LoVo (cell line): ENCODE results near the gene KDM4B.
"Not testable (repeated sequence)": the region's sequence is repeated elsewhere in the genome, so short reads cannot be mapped to it uniquely, and the experiment has no call there.

Experiments used
- DNase-seq: peaks from one replicate; pipeline ENCODE4 v3.0.0-alpha.2; 2016; ENCODE audit warnings: low spot score

Gene KDM4B

DNA sequence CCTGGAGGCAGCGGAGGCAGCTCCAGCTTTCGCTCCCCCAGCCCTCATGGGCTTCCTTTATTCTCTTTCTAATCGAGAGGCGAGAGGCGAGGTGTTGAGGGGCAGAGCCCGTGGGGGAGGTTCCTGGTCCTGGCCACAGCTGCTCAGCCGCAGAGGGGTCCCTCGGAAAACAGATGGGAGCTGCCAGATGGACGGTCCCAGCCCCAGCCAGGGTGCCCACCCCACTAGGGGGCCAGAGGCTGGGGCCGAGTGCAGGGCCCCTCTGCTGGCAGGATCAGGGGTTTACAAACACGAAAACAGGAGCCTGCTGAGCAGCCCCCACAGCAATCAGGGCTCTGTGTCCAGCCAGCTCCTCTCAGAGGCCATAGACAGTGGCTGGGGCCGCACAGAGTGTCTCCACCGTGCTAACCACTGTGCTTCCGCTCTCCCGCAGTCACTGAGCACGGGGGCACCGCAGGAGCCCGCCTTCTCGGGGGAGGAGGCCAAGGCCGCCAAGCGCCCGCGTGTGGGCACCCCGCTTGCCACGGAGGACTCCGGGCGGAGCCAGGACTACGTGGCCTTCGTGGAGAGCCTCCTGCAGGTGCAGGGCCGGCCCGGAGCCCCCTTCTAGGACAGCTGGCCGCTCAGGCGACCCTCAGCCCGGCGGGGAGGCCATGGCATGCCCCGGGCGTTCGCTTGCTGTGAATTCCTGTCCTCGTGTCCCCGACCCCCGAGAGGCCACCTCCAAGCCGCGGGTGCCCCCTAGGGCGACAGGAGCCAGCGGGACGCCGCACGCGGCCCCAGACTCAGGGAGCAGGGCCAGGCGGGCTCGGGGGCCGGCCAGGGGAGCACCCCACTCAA, 182.2 kb downstream of the KDM4B start:
- no peak for DNase-seq

DNA sequence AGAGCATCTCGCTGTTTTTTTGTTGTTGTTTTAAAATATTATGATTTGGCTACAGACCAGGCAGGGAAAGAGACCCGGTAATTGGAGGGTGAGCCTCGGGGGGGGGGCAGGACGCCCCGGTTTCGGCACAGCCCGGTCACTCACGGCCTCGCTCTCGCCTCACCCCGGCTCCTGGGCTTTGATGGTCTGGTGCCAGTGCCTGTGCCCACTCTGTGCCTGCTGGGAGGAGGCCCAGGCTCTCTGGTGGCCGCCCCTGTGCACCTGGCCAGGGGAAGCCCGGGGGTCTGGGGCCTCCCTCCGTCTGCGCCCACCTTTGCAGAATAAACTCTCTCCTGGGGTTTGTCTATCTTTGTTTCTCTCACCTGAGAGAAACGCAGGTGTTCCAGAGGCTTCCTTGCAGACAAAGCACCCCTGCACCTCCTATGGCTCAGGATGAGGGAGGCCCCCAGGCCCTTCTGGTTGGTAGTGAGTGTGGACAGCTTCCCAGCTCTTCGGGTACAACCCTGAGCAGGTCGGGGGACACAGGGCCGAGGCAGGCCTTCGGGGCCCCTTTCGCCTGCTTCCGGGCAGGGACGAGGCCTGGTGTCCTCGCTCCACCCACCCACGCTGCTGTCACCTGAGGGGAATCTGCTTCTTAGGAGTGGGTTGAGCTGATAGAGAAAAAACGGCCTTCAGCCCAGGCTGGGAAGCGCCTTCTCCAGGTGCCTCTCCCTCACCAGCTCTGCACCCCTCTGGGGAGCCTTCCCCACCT, 183.3 kb downstream of the KDM4B start:
- DNase-seq: no peak

DNA sequence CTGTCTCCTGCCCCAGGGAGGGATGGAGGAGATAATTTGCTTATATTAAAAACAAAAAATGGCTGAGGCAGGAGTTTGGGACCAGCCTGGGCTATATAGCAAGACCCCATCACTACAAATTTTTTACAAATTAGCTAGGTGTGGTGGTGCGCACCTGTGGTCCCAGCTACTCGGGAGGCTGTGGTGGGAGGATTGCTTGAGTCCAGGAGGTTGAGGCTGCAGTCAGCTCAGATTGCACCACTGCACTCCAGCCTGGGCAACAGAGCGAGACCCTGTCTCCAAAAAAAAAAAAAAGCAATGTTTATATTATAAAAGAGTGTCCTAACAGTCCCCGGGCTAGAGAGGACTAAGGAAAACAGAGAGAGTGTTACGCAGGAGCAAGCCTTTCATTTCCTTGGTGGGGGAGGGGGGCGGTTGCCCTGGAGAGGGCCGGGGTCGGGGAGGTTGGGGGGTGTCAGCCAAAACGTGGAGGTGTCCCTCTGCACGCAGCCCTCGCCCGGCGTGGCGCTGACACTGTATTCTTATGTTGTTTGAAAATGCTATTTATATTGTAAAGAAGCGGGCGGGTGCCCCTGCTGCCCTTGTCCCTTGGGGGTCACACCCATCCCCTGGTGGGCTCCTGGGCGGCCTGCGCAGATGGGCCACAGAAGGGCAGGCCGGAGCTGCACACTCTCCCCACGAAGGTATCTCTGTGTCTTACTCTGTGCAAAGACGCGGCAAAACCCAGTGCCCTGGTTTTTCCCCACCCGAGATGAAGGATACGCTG, 184.0 kb downstream of the KDM4B start:
- no peak for DNase-seq

- DNase-seq: no peak
Measured at GRCh38 chr19:5153601-5154128, 184.8 kb downstream of the KDM4B start.

DNA sequence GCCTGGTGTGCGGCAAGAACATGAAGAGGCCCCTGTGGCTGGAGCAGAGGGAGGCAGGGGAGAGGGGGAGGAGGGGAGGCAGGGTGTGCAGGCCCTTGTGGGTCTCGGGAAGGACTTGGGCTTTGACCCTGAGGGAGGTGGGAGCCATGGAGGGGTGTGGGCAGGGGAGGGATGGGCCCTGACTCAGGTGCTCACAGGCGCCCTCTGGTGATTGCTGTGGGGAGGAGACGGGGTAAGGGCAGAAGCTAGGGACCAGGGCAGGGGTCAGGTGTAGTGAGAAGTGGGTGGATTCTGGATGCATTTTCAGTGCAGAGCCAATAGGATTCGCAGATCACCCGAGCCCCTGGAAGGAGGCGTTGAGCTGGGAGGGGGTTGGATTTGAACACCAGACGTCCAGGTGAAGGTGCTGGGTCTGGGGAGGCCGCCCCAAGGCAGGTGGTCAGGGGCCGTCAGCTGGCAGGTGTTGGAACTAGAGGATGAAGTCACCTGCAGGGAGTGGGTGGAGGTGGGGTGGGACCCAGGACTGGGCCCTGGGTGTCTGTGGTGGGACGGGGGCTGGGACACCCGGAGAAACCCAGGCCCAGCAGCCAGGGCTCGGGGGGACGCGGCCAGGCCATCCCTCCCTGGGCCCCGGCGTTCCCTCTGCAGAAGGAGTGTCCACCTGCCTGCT, 185.4 kb downstream of the KDM4B start:
- no peak for DNase-seq

DNA sequence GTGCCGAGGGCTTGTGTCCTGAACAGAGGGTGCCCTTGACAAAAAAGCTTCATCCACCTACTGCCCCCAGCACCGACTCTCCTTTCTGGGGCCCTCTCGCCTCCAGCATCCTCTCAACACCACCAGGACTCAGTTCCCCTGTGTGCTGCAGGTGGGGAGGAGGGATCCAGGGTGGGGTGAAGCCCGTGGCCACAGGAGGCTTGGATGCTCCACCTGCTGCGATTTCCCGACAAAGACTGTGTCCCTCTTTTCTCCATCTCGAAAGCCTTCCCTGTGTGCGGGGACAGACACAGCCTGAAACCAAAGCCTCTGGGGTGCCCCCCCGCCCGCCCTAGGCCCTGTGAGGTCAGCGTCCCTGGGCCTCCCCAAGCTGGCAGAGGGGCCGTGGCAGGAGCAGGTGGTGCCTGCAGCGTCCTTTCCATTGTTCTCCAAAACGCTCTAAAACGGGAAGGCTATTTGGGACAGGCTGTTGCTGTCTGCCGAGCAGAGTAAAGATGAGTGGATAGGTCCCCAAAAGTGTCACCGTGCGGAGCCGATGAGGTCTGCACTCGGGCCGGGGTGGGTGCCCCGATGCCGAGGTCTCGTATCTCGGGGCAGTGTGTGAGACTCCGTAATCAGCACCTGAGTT, 186.0 kb downstream of the KDM4B start:
- DNase-seq: no peak

- DNase-seq: no peak
Measured at GRCh38 chr19:5155586-5156210, 186.8 kb downstream of the KDM4B start.

- no peak for DNase-seq
Measured at GRCh38 chr19:5156231-5156986, 187.5 kb downstream of the KDM4B start.

- DNase-seq: no peak
Measured at GRCh38 chr19:5157186-5157585, 188.3 kb downstream of the KDM4B start.

DNA sequence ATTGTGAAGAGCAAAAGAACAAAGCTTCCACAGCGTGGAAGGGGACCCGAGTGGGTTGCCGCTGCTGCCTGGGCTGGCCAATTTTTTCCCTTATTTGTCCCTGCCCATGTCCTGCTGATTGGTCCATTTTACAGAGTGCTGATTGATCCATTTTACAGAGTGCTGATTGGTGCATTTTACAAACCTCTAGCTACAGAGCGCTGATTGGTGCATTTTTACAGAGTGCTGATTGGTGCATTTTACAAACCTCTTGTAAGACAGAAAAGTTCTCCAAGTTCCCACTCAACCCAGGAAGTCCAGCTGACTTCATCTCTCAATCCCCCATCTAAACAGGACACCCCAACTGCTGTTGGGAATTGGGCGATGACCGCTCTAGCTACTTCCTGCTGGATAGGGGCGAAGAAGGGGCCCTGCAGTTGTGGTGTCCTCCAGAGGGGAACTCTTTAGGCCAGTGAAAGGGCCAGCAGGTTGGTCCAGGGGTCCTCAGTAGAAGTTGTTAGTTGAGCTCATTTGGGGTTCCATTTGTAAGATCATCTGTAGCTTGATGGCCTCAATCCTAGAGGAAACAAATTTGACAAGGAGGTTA, 189.7 kb downstream of the KDM4B start:
- DNase-seq: not testable (repeated sequence)

- not testable (repeated sequence) for DNase-seq
Measured at GRCh38 chr19:5160158-5160795, 191.4 kb downstream of the KDM4B start.

- DNase-seq: not testable (repeated sequence)
Measured at GRCh38 chr19:5164845-5165696, 196.2 kb downstream of the KDM4B start.

DNA sequence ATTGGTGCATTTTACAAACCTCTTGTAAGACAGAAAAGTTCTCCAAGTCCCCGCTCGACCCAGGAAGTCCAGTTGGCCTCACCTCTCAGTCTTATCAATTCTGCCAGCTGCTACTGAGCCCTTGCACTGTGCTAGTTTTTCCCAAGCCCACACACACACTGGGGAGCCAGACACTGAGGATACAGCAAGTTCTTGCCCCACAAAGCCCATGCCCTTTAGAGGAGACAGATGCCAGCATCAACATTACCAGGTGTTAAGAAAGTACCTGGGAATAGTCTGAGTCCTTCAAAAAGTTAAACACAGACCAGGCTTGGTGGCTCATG, 196.7 kb downstream of the KDM4B start:
- no peak for DNase-seq

DNA sequence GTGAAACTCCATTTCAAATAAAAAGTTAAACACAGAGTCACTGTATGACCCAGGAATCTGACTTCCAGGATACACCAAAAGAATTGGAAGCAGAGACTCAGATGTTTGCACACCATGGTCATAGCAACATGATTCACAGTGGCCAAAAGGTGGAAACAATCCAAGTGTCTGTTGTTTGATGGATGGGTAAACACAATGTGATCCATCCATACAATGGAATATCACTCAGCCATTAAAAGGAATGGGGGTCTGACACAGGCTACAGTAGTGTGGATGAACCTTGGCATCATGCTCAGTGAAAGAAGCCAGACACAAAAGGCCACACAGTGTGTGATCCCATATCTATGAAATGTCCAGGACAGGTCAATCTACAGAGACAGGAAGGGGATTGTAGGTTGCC, 197.3 kb downstream of the KDM4B start:
- DNase-seq: peak; percentile 5

- no peak for DNase-seq
Measured at GRCh38 chr19:5170329-5170745, 201.4 kb downstream of the KDM4B start.

- peak; percentile 17 for DNase-seq
Measured at GRCh38 chr19:5171711-5172110, 202.8 kb downstream of the KDM4B start.

GRCh38 chr19:5172859-5173630, 204.1 kb downstream of the KDM4B start:
- DNase-seq: peak; percentile 58

DNA sequence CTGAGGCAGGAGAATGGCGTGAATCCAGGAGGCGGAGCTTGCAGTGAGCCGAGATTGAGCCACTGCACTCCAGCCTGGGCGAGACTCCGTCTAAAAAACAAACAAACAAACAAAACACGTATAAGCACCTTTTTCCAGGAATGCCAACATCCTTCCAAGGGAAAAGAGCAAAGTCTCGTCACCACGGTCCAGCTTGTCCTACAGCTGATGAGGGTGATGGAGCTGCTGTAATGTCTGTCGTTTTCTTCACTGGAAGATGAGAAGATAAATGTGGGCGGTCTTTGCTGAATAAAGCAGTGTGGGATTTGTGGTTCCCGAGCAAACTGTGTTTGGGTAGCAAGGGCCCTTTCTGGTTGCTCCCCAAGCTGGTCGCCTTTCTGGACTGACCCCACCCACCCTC, 205.1 kb downstream of the KDM4B start:
- DNase-seq: no peak
